Measurements from ENCODE around the gene PGS1.

PGS1 gene

GRCh38 chr17:78342449-78343186, 35.8 kb upstream of the PGS1 start:
- no peak for TF ChIP-seq CTCF (IDR thresholded peaks at IDR 0.05; ENCODE audit: insufficient read depth, low read length, missing control alignments)
- H3K4me3 ChIP-seq (ENCODE audit: low read depth, low read length): peak overlapping the region; percentile 25
- CTCF ChIA-PET: interaction anchor here (0.9 to 3.3 kb wide), 5 partner anchors 8 to 79 kb away, joined by 3 to 15 read pairs (median 4); partner anchors contain the start of gene SOCS3
- DNase-seq (ENCODE audit: low read depth, low spot score): no peak
- POLR2A ChIA-PET: interaction anchor here (1.0 to 2.6 kb wide), 4 partner anchors 13 to 33 kb away, joined by 3 to 16 read pairs (median 5); partner anchors contain the start of gene SOCS3

GRCh38 chr17:78343187-78343542, 35.3 kb upstream of the PGS1 start:
- no peak for DNase-seq (ENCODE audit: low read depth, low spot score)
- CTCF ChIA-PET: interaction anchor here (1.1 to 3.3 kb wide), 6 partner anchors 8 to 78 kb away, joined by 3 to 15 read pairs (median 4); partner anchors contain the start of gene SOCS3
- no peak for TF ChIP-seq CTCF (IDR thresholded peaks at IDR 0.05; ENCODE audit: insufficient read depth, low read length, missing control alignments)
- peak overlapping the region; percentile 19 for H3K4me3 ChIP-seq (ENCODE audit: low read depth, low read length)
- POLR2A ChIA-PET: interaction anchor here (1.0 to 2.6 kb wide), 4 partner anchors 13 to 33 kb away, joined by 3 to 16 read pairs (median 5); partner anchors contain the start of gene SOCS3

GRCh38 chr17:78343543-78344201, 34.8 kb upstream of the PGS1 start:
- H3K4me3 ChIP-seq (ENCODE audit: low read depth, low read length): no peak overlapping the region
- no peak for TF ChIP-seq CTCF (IDR thresholded peaks at IDR 0.05; ENCODE audit: insufficient read depth, low read length, missing control alignments)
- CTCF ChIA-PET: interaction anchor here (0.9 to 2.3 kb wide), 5 partner anchors 9 to 78 kb away, joined by 3 to 8 read pairs (median 5); partner anchors contain the start of gene SOCS3
- no peak for DNase-seq (ENCODE audit: low read depth, low spot score)
- POLR2A ChIA-PET: interaction anchor here (1.1 to 2.6 kb wide), 3 partner anchors 13 to 15 kb away, joined by 3 to 16 read pairs (median 7); partner anchors contain the start of gene SOCS3

- TF ChIP-seq CTCF (IDR thresholded peaks at IDR 0.05; ENCODE audit: insufficient read depth, low read length, missing control alignments): no peak
- ChIA-PET POLR2A (no interaction called here), CTCF (interaction anchor here (1.0 to 2.3 kb wide), 4 partner anchors 10 to 77 kb away, joined by 4 to 8 read pairs (median 6); partner anchors contain the start of gene SOCS3)
- DNase-seq (ENCODE audit: low read depth, low spot score): no peak
- no peak overlapping the region for H3K4me3 ChIP-seq (ENCODE audit: low read depth, low read length)
Observed at GRCh38 chr17:78344666-78345065, 33.8 kb upstream of the PGS1 start.

GRCh38 chr17:78345172-78345571, 33.3 kb upstream of the PGS1 start:
- POLR2A ChIA-PET: no interaction called here
- no peak for TF ChIP-seq CTCF (IDR thresholded peaks at IDR 0.05; ENCODE audit: insufficient read depth, low read length, missing control alignments)
- DNase-seq (ENCODE audit: low read depth, low spot score): no peak
- CTCF ChIA-PET: interaction anchor here (1.0 to 2.3 kb wide), 4 partner anchors 15 to 76 kb away, joined by 3 to 8 read pairs (median 6); partner anchors contain the start of gene SOCS3
- H3K4me3 ChIP-seq (ENCODE audit: low read depth, low read length): no peak overlapping the region
